ENCODE measurements around the gene HNRNPA1. TPM values are rescaled to one million over a fixed set of nuclear protein-coding genes. Genes with fewer than 3 reads are reported as not detected.

The HNRNPA1 gene
- total RNA-seq, 1 experiment from 2014 or later, result 3,193 TPM

DNA sequence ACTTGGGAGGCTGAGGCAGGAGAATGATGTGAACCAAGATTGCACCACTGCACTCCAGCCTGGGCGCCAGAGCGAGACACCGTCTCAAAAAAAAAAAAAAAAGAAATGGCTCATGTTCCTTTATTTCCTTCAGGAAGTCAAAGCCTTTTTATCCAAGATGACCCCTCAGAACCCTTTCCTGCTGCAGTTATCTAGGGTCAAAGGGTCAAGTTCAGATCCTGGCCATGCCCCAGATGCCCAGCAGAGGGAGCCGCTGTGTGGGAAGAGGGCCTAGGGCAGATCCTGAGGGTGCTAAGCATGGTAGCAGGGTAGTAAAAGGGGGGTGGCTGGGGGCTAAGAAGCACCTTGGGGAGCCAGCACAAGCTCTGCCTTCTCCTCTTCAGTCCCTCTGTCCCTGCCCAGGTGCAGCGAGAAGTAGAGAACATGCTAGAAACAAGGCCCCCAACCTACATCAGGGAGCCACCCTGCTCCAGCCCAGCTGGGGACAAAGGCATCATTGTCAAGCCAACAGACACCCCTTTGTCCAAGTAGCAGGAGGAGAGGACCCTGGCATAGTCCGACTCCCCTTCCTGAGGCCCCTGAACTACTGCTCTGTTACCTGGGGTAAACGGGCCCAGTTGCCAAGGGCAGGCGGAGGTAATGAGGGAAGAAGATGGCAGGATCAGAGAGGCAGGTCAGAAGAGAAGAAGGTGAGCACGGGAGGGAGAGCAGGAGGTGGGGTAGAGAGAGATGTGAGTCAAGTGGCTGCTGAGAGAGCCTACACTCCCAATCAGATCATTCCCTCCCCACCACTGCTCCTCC, 13.8 kb downstream of the HNRNPA1 start:
- Histone ChIP-seq H2BK15ac (ENCODE audit: low read depth, low read length) (no peak overlapping the region), H2BK20ac (ENCODE audit: low read depth, low read length, poor library complexity, severe bottlenecking) (no peak overlapping the region), H2BK120ac (ENCODE audit: low read depth, low read length, poor library complexity, severe bottlenecking) (no peak overlapping the region), H3K23me2 (ENCODE audit: insufficient read length, low read depth, low read length, poor library complexity, severe bottlenecking) (no peaks in the 10 kb centered on the region), H2AK5ac (ENCODE audit: insufficient read length, low read length) (no peak overlapping the region), H3K9me3 (ENCODE audit: control insufficient read depth, low read depth, low read length) (no peaks in the 10 kb centered on the region), H3K56ac (ENCODE audit: insufficient read length, low read depth, low read length) (no peak overlapping the region), H3K79me1 (ENCODE audit: insufficient read depth, low read depth, low read length, poor library complexity, severe bottlenecking) (no peaks in the 10 kb centered on the region), H4K20me1 (ENCODE audit: control insufficient read depth, insufficient read depth, insufficient read length) (no peaks in the 10 kb centered on the region), H3K9ac (ENCODE audit: extremely low read depth, insufficient read length, low read length) (no peak overlapping the region), H3T11ph (ENCODE audit: low read length) (no peak overlapping the region), H3K4me2 (ENCODE audit: insufficient read depth, insufficient read length, low read length) (no peak overlapping the region), H3K4me1 (ENCODE audit: insufficient read depth, low read length) (no peaks in the 10 kb centered on the region), H3K4ac (ENCODE audit: low read depth, low read length) (no peak overlapping the region), H4K5ac (ENCODE audit: insufficient read length, low read depth, low read length) (no peak overlapping the region), H2BK12ac (ENCODE audit: insufficient read length, low read depth, low read length) (no peak overlapping the region), H3K18ac (ENCODE audit: insufficient read length, low read depth, low read length) (no peak overlapping the region), H3K79me2 (ENCODE audit: insufficient read depth, low read length) (no peaks in the 10 kb centered on the region), H3K27me3 (ENCODE audit: insufficient read depth, low read length) (no peaks in the 10 kb centered on the region; the same call in 1 of the 2 replicates), H3K27ac (ENCODE audit: insufficient read length, low read depth, low read length) (no peak overlapping the region), H3K23ac (ENCODE audit: insufficient read length, low read depth, low read length) (no peak overlapping the region), H2BK5ac (ENCODE audit: insufficient read length, low read length) (no peak overlapping the region), H4K8ac (replicated peaks; ENCODE audit: insufficient read length, low read depth, low read length) (no peak overlapping the region), H2AFZ (ENCODE audit: low read length) (no peak overlapping the region), H4K91ac (ENCODE audit: insufficient read length, low read depth, low read length) (no peak overlapping the region), H3K14ac (ENCODE audit: insufficient read depth, low read length) (no peak overlapping the region)
- peaks cover 9 to 16% of the 10 kb centered on the region in 2 experiments for H3K4me1 Mint-ChIP-seq
- DNase-seq, result peak; percentile 79
- H3K4me3 Mint-ChIP-seq, result no peak overlapping the region
- peak; percentile 88 for TF ChIP-seq CTCF (conservative IDR thresholded peaks at IDR 0.05)
- H3K27me3 Mint-ChIP-seq (ENCODE audit: low read depth), result peaks cover 15% of the 10 kb centered on the region
- H3K9me3 Mint-ChIP-seq, result no peaks in the 10 kb centered on the region
- H3K36me3 Mint-ChIP-seq (ENCODE audit: insufficient read depth in 1 of 3, low read depth in 3 of 3), result peaks cover 0 to 5% (median 0%) of the 10 kb centered on the region in 3 experiments; a peak in 2 of 7 replicates
- no CpG with 5 or more reads among the region's 9 CpGs for WGBS (ENCODE audit: extremely low coverage, insufficient read length, low lambda C conversion rate)
- no peak overlapping the region for H3K27ac Mint-ChIP-seq

All from H9 (cell line).